LNCaP clone FGC (cell line): ENCODE measurements around the gene MAP3K7CL.

Experiments
- DNase-seq: peaks from one replicate; pipeline ENCODE4 v3.0.0-alpha.2; 2011; ENCODE audit warnings: low read depth
- H3K4me3 ChIP-seq: 2 replicates; pipeline ENCODE4 v1.5.1; 2011; ENCODE audit warnings: mild to moderate bottlenecking, low read depth, low read length, control low read depth
- TF ChIP-seq, protein P1 (sequence below): IDR thresholded peaks from 2 replicates; pipeline ENCODE4 v1.5.1; 2012; ENCODE audit warnings: mild to moderate bottlenecking; ENCODE audit not compliant: control insufficient read depth, insufficient read depth; ENCODE audit errors: extremely low read depth

The MAP3K7CL gene

DNA sequence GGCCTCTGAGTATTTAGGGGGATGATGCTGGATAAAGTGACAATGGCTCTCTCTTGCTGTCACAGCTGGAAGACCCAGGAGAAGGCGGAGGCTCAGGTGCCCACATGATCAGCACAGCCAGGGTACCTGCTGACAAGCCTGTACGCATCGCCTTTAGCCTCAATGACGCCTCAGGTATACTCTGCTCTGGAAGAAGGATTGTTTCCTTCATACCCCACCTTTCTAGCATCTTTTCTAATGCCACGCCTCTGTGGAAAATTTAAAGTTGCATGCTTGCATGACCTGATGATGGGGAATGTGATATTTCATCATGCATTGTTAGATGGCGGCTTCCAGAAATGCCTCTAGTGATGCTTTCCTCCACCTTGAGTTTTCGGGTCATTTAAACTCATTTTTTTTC lies 2.8 kb downstream of the MAP3K7CL start:
- DNase-seq: no peak
- TF ChIP-seq, protein P1, sequence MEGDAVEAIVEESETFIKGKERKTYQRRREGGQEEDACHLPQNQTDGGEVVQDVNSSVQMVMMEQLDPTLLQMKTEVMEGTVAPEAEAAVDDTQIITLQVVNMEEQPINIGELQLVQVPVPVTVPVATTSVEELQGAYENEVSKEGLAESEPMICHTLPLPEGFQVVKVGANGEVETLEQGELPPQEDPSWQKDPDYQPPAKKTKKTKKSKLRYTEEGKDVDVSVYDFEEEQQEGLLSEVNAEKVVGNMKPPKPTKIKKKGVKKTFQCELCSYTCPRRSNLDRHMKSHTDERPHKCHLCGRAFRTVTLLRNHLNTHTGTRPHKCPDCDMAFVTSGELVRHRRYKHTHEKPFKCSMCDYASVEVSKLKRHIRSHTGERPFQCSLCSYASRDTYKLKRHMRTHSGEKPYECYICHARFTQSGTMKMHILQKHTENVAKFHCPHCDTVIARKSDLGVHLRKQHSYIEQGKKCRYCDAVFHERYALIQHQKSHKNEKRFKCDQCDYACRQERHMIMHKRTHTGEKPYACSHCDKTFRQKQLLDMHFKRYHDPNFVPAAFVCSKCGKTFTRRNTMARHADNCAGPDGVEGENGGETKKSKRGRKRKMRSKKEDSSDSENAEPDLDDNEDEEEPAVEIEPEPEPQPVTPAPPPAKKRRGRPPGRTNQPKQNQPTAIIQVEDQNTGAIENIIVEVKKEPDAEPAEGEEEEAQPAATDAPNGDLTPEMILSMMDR: no peak
- no peak overlapping the region for H3K4me3 ChIP-seq

DNA sequence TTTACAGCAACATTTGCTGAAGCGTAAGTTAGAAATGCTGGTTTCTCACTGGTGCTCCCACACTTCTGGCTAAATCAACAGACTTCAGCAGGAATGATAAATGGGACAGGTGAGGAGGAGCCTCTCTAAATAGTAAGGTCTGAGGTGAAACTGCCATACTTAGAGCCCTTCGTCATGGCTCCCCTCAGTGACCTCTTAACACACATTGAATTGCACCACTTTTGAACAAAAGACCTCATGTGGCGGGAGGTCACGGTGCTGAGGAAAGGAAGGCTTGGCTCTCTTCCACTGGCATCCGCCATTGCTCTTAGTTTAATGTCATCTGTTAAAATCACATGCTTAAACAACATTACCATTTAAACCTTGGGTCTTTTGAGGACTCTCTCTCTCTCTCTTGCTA lies 3.4 kb downstream of the MAP3K7CL start:
- no peak for DNase-seq
- no peak overlapping the region for H3K4me3 ChIP-seq
- TF ChIP-seq, protein P1: no peak

DNA sequence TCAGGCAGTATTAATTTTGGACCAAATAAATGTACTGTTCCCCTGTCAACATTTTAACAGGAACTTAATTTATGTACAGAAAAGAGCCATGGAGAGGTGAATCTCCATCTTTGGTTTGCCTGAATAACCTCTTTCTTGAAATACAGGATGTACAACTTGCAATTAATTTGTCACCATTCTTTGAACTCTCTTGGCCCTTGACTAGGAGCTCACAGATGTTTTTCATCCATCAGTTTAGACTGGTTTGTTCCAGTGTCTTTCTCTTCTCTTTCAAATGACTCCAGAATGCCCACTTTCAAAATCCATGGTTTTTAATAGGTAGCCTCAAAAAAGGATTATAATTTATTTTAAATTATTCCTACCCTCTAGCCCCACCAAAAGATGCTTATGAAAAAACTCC lies 5.0 kb downstream of the MAP3K7CL start:
- no peak overlapping the region for H3K4me3 ChIP-seq
- no peak for DNase-seq
- TF ChIP-seq, protein P1: no peak

DNA sequence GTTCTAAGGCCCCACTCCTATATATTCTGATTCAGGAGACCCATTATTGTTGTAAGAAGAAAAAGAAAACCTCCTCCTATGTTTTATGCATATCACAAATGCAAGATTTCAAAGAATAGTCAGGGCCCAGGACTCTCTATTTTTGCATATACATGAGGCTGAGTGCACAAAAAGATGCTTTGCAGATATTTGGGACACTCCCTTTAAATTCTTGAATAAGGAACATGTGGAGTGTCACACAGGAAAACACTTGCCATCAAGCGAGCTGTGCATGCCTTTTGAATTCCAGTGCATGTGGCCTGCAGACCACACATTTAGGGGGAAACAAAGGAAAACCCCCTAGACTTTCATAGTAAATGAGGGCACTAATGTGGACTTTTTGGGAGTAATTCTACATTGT lies 5.6 kb downstream of the MAP3K7CL start:
- no peak overlapping the region for H3K4me3 ChIP-seq
- TF ChIP-seq, protein P1: no peak
- DNase-seq: no peak

DNA sequence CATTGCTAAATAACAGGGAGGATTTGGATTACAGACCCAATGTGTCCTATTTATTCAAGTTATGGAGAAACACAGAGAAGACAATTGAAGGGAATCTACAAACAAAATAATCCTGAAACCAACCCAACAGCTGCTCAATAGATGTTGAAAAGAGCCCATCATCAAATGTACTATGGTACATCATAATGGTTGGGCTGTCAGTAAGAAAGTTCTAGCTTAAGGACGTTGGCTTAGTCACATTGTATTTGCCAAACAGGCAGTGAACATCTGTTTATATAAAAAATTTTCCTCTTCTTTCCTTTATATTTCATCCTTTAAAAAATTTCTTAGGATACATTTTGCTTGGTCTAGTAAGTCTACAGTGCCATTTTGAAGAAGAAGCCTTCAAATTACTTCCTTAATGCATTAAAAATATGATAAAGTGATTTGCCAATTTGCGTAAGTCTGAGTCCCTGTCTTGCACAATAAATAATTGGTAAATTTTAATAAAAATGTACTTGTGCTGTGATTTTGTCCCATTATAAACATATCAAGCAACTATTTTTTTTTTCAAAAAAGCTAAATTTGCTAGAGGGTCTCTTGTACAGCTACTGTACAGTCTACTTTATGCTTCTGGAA lies 14.4 kb downstream of the MAP3K7CL start:
- TF ChIP-seq, protein P1: no peak
- no peak overlapping the region for H3K4me3 ChIP-seq
- no peak for DNase-seq

DNA sequence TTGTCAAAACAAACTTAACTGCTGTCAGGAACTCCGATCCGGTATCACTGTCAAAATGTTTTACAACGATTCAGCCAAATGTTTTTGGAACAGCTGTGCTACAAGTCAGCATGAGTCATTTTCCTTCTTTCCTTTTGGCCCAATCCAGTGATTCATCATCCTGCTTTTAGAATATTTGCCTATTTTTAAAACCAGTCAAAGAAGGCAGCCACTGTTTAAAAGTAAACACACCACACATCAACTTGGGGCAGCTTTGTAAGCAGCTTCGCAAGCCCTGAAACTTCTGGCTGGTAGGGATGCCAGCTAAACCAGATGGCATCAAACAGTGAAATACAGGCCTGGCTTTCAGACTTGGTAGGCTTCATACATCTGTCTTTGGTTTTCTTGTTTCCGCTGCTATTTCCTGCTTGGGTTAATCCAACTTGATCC lies 14.9 kb downstream of the MAP3K7CL start:
- no peak for DNase-seq
- TF ChIP-seq, protein P1: no peak
- no peak overlapping the region for H3K4me3 ChIP-seq

DNA sequence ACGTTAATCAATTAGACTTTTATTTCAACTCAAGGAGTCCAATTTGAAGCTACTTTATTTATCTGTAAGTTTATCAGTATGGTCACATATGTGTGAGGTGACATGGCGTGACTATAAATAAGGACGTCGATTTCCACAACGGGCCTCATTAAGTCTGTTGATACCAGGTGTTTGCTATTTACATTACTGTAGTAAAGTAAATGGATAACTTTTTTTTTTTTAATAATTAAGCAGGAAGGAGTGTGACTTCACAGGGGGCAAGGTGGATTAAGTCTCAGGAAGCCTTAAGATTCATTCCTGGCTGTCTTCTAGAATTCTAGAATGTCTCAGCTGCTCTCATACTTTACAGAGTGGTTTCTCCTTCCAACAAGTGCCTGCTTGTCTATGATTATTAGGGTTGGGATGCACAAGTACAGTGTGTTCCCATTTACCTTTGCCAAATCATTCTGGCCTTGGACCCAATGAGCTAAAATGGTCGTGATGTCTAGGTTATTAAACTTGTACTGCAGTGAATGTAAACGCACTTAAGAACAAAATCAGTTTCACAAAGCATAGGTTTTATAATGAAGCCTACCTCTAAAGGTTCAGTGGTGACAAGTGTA lies 15.5 kb downstream of the MAP3K7CL start:
- peak; percentile 59 for DNase-seq
- no peak overlapping the region for H3K4me3 ChIP-seq

More for the DNA sequence above, 15.5 kb downstream of the MAP3K7CL start:
- TF ChIP-seq, protein P1: no peak
